Measurements from ENCODE around the gene MACROD2.

DNA sequence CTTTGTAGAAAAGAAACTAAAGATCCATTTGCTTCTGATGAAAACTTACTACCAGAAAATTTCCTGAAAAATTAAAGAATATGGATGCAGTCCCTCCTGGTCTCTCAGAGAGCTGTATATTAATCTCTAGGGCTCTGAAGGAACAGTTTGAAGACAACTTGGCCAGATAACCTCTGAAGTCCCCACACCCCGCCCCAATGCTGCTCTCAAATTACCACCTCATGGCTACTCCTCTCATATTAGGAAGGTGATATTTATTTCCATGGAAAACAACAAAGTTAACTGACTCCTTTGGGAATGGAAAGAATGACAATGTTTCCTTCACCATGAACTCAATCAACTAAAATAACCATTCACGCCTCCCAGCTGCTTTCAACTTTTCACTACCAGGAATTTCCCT is 750.5 kb downstream of the MACROD2 start:
- TF ChIP-seq, protein P1, sequence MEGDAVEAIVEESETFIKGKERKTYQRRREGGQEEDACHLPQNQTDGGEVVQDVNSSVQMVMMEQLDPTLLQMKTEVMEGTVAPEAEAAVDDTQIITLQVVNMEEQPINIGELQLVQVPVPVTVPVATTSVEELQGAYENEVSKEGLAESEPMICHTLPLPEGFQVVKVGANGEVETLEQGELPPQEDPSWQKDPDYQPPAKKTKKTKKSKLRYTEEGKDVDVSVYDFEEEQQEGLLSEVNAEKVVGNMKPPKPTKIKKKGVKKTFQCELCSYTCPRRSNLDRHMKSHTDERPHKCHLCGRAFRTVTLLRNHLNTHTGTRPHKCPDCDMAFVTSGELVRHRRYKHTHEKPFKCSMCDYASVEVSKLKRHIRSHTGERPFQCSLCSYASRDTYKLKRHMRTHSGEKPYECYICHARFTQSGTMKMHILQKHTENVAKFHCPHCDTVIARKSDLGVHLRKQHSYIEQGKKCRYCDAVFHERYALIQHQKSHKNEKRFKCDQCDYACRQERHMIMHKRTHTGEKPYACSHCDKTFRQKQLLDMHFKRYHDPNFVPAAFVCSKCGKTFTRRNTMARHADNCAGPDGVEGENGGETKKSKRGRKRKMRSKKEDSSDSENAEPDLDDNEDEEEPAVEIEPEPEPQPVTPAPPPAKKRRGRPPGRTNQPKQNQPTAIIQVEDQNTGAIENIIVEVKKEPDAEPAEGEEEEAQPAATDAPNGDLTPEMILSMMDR (IDR thresholded peaks at IDR 0.05): no peak
- no peak for TF ChIP-seq POLR2A (IDR thresholded peaks at IDR 0.05)

Data from body of pancreas (tissue), 4 donors.